ENCODE measurements around the gene PRKAB2.
A peak's percentile ranks its signal among the peaks of the same experiment; 100 is the strongest.
"Not testable (repeated sequence)": the region's sequence is repeated elsewhere in the genome, so short reads cannot be mapped to it uniquely, and the experiment has no call there.

PRKAB2 gene

GRCh38 chr1:147172168-147173016, at the start of gene PRKAB2:
TSS of gene PRKAB2 (minus strand) at chr1:147172470. CDS start at chr1:147172144, 326 bp downstream.
- DNase-seq, result peak; percentile 86 to 91

- no peak for DNase-seq
Observed at GRCh38 chr1:147218606-147219005, 46.3 kb upstream of the PRKAB2 start.

- no peak for DNase-seq
Observed at GRCh38 chr1:147217141-147217540, 44.9 kb upstream of the PRKAB2 start.

- no peak for DNase-seq
Observed at GRCh38 chr1:147216124-147216523, 43.9 kb upstream of the PRKAB2 start.

GRCh38 chr1:147215540-147215916, 43.3 kb upstream of the PRKAB2 start:
- no peak for DNase-seq

GRCh38 chr1:147214842-147215539, 42.7 kb upstream of the PRKAB2 start:
- DNase-seq, result no peak

GRCh38 chr1:147214325-147214724, 42.1 kb upstream of the PRKAB2 start:
- DNase-seq, result no peak

GRCh38 chr1:147213271-147213670, 41.0 kb upstream of the PRKAB2 start:
- DNase-seq, result no peak

GRCh38 chr1:147211577-147211976, 39.3 kb upstream of the PRKAB2 start:
- no peak for DNase-seq

- DNase-seq, result no peak
Observed at GRCh38 chr1:147210987-147211386, 38.7 kb upstream of the PRKAB2 start.

GRCh38 chr1:147209825-147210821, 37.9 kb upstream of the PRKAB2 start:
- no peak for DNase-seq

GRCh38 chr1:147208619-147209018, 36.3 kb upstream of the PRKAB2 start:
- no peak for DNase-seq

- DNase-seq, result no peak
Observed at GRCh38 chr1:147207192-147207591, 34.9 kb upstream of the PRKAB2 start.

- no peak for DNase-seq
Observed at GRCh38 chr1:147204080-147204479, 31.8 kb upstream of the PRKAB2 start.

GRCh38 chr1:147202576-147202975, 30.3 kb upstream of the PRKAB2 start:
- DNase-seq, result no peak

- no peak for DNase-seq
Observed at GRCh38 chr1:147201786-147202185, 29.5 kb upstream of the PRKAB2 start.

GRCh38 chr1:147201276-147201675, 29.0 kb upstream of the PRKAB2 start:
- no peak for DNase-seq

- DNase-seq, result not testable (repeated sequence)
Observed at GRCh38 chr1:147197324-147197723, 25.1 kb upstream of the PRKAB2 start.

GRCh38 chr1:147189514-147189913, 17.2 kb upstream of the PRKAB2 start:
- no peak for DNase-seq

- DNase-seq, result no peak
Observed at GRCh38 chr1:147185432-147185831, 13.2 kb upstream of the PRKAB2 start.

- DNase-seq, result no peak
Observed at GRCh38 chr1:147177611-147178380, 5.5 kb upstream of the PRKAB2 start.
